ENCODE data around the gene TNK1. TPM values are rescaled to one million over a fixed set of nuclear protein-coding genes. Genes with fewer than 3 reads are reported as not detected.
A peak's percentile ranks its signal among the peaks of the same experiment; 100 is the strongest.

TNK1 gene
- total and polyA plus RNA-seq, 2 donors from 2014 or later: 7.6 to 9.3 TPM

- Histone ChIP-seq H3K9me3 (ENCODE audit: control insufficient read depth in 2 of 3, insufficient read depth in 1 of 3, low read length in 3 of 3) (no peaks in the 10 kb centered on the region), H3K27ac (ENCODE audit: low read depth in 2 of 2, low read length in 2 of 2) (no peak overlapping the region), H3K4me1 (ENCODE audit: control insufficient read depth in 2 of 3, insufficient read depth in 2 of 3, low read depth in 1 of 3, low read length in 3 of 3) (peaks cover 3 to 8% (median 4%) of the 10 kb centered on the region in 3 donors), H3K4me3 (ENCODE audit: low read length in 3 of 3) (no peak overlapping the region), H3K9ac (ENCODE audit: low read length in 3 of 3) (no peak overlapping the region), H3K36me3 (ENCODE audit: control insufficient read depth in 2 of 3, insufficient read depth in 3 of 3, low read length in 3 of 3) (no peaks in the 10 kb centered on the region), H3K27me3 (ENCODE audit: control insufficient read depth, insufficient read depth, low read length) (no peaks in the 10 kb centered on the region)
- TF ChIP-seq CTCF (IDR thresholded peaks at IDR 0.05; ENCODE audit: borderline replicate concordance, extremely low read depth, insufficient read depth): no peak
- FAIRE-seq: no peak
- intact Hi-C loops (cut with DNase I): no loop called here
- no peak for DNase-seq
These were observed 33.9 kb upstream of the TNK1 start for GRCh38 chr17:7346761-7347614.

DNA sequence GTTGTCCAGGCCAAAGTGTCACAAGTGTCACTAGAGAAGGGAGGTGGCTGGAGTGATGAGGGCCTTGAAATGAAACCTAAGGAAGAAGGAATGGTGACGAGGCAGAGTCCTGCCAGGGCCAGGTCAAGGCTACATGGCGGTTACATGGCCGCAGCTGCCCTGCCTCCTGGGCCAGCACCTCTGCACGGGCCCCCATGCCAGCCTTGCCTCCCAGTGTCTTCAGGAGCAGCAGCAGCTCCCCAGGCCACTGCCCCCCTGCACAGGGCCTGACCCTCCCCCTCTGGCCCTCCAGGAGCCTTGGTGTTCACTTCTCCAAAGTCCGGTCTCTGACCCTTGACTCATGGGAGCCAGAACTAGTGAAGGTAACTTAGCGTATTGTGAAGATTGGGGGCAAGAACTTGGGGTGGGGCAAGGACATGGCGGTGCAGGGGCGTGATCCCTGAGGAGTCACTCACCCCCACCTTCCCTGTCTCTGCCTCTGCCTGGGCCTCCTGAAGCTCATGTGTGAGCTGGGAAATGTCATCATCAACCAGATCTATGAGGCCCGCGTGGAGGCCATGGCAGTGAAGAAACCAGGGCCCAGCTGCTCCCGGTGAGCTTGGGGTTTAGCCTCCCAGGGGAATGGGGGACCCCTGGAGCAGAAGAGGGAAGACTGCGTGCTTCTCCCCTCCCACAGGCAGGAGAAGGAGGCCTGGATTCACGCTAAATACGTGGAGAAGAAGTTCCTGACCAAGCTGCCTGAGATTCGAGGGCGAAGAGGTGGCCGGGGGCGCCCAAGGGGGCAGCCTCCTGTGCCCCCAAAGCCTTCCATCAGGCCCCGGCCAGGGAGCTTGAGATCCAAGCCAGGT is 33.0 kb upstream of the TNK1 start:
- FAIRE-seq: no peak
- Histone ChIP-seq H3K27ac (ENCODE audit: low read depth in 2 of 2, low read length in 2 of 2) (no peak overlapping the region), H3K4me1 (ENCODE audit: control insufficient read depth in 2 of 3, insufficient read depth in 2 of 3, low read depth in 1 of 3, low read length in 3 of 3) (peaks cover 3 to 14% (median 10%) of the 10 kb centered on the region in 3 donors), H3K4me3 (ENCODE audit: low read length in 3 of 3) (no peak overlapping the region), H3K36me3 (ENCODE audit: control insufficient read depth in 2 of 3, insufficient read depth in 3 of 3, low read length in 3 of 3) (no peaks in the 10 kb centered on the region), H3K9ac (ENCODE audit: low read length in 3 of 3) (no peak overlapping the region), H3K27me3 (ENCODE audit: control insufficient read depth, insufficient read depth, low read length) (no peaks in the 10 kb centered on the region), H3K9me3 (ENCODE audit: control insufficient read depth in 2 of 3, insufficient read depth in 1 of 3, low read length in 3 of 3) (no peaks in the 10 kb centered on the region)
- TF ChIP-seq CTCF (IDR thresholded peaks at IDR 0.05; ENCODE audit: borderline replicate concordance, extremely low read depth, insufficient read depth): no peak
- peak in 1 of 5 donors; percentile 49 for DNase-seq
- intact Hi-C loops (cut with DNase I): no loop called here

DNA sequence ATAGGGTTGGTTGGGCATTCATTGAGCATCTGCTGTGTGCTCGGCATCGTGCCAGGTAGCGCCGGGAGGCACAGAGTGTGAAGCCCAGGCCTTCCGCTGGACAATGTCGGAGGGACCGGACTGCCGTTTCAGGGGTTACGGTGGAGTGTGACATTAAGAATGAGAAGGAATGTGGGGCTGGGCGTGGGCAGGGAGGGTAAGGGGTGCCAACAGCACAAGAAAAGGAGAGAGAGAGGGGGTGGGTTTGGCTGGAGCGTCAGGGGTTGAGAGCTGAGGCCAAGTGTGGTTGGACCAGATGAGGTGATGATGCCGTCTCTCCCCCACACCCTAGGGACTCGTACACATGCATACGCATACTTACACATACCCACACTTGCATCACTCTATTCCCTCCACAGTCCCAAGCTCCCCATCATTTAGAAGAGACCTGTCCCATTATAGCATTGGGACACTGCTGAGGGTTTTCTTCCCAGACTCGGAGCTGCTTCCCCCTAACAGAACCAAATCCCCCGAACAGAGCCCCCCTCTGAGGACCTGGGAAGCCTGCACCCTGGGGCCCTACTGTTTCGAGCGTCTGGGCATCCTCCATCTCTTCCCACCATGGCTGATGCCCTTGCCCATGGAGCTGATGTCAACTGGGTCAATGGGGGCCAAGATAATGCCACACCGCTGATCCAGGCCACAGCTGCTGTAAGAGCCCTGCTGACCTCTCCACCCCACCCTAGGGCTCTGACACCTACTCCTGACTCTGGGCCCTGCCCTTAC is 32.2 kb upstream of the TNK1 start:
- DNase-seq: peak in 2 of 5 donors; percentile 66 to 67
- intact Hi-C loops (cut with DNase I): no loop called here
- no peak for FAIRE-seq

More for the DNA sequence above, 32.2 kb upstream of the TNK1 start:
- Histone ChIP-seq H3K4me3 (ENCODE audit: low read length in 3 of 3) (no peak overlapping the region), H3K27ac (ENCODE audit: low read depth in 2 of 2, low read length in 2 of 2) (no peak overlapping the region), H3K27me3 (ENCODE audit: control insufficient read depth, insufficient read depth, low read length) (no peaks in the 10 kb centered on the region), H3K9me3 (ENCODE audit: control insufficient read depth in 2 of 3, insufficient read depth in 1 of 3, low read length in 3 of 3) (no peaks in the 10 kb centered on the region), H3K4me1 (ENCODE audit: control insufficient read depth in 2 of 3, insufficient read depth in 2 of 3, low read depth in 1 of 3, low read length in 3 of 3) (peaks cover 3 to 19% (median 13%) of the 10 kb centered on the region in 3 donors), H3K36me3 (ENCODE audit: control insufficient read depth in 2 of 3, insufficient read depth in 3 of 3, low read length in 3 of 3) (no peaks in the 10 kb centered on the region), H3K9ac (ENCODE audit: low read length in 3 of 3) (no peak overlapping the region)
- TF ChIP-seq CTCF (IDR thresholded peaks at IDR 0.05; ENCODE audit: borderline replicate concordance, extremely low read depth, insufficient read depth): no peak

Measured in kidney (tissue), 14 donors.